NCI-H1048 (cell line): ENCODE measurements around the gene RALGPS1.
"Not testable (repeated sequence)": the region's sequence is repeated elsewhere in the genome, so short reads cannot be mapped to it uniquely, and the experiment has no call there.

Source experiments
- DNase-seq: peaks from one replicate; lab custom pipeline; 2025; lab: John Stamatoyannopoulos, UW

RALGPS1 gene

GRCh38 chr9:127158786-127159324, 244.3 kb downstream of the RALGPS1 start:
- no peak for DNase-seq

- DNase-seq, result no peak
Measured at GRCh38 chr9:127159325-127159801, 244.8 kb downstream of the RALGPS1 start.

- DNase-seq, result no peak
Measured at GRCh38 chr9:127159949-127160610, 245.5 kb downstream of the RALGPS1 start.

GRCh38 chr9:127161081-127161624, 246.6 kb downstream of the RALGPS1 start:
- DNase-seq, result no peak

GRCh38 chr9:127162046-127162863, 247.7 kb downstream of the RALGPS1 start:
- no peak for DNase-seq

- DNase-seq, result no peak
Measured at GRCh38 chr9:127162864-127163365, 248.3 kb downstream of the RALGPS1 start.

GRCh38 chr9:127163409-127163808, 248.8 kb downstream of the RALGPS1 start:
- no peak for DNase-seq

GRCh38 chr9:127165116-127165515, 250.5 kb downstream of the RALGPS1 start:
- DNase-seq, result no peak

- no peak for DNase-seq
Measured at GRCh38 chr9:127166111-127166510, 251.5 kb downstream of the RALGPS1 start.

GRCh38 chr9:127166651-127167524, 252.3 kb downstream of the RALGPS1 start:
- DNase-seq, result no peak

- DNase-seq, result no peak
Measured at GRCh38 chr9:127167560-127168326, 253.2 kb downstream of the RALGPS1 start.

- DNase-seq, result no peak
Measured at GRCh38 chr9:127168756-127169574, 254.4 kb downstream of the RALGPS1 start.

GRCh38 chr9:127169575-127169883, 254.9 kb downstream of the RALGPS1 start:
- no peak for DNase-seq

- DNase-seq, result no peak
Measured at GRCh38 chr9:127170103-127170502, 255.5 kb downstream of the RALGPS1 start.

GRCh38 chr9:127170652-127171051, 256.1 kb downstream of the RALGPS1 start:
- no peak for DNase-seq

- not testable (repeated sequence) for DNase-seq
Measured at GRCh38 chr9:127171348-127171747, 256.8 kb downstream of the RALGPS1 start.

GRCh38 chr9:127172066-127172707, 257.6 kb downstream of the RALGPS1 start:
- DNase-seq, result no peak

- no peak for DNase-seq
Measured at GRCh38 chr9:127173063-127173462, 258.5 kb downstream of the RALGPS1 start.
